GM21423 (cell line): ENCODE results near the gene SARDH.

Source experiments
- ATAC-seq: cut with Tn5 transposase; IDR thresholded peaks from one replicate; pipeline ENCODE4 v1.9.1; 2021; ENCODE audit warnings: mild to moderate bottlenecking, moderate library complexity; ENCODE audit not compliant: unreplicated experiment

Gene SARDH

DNA sequence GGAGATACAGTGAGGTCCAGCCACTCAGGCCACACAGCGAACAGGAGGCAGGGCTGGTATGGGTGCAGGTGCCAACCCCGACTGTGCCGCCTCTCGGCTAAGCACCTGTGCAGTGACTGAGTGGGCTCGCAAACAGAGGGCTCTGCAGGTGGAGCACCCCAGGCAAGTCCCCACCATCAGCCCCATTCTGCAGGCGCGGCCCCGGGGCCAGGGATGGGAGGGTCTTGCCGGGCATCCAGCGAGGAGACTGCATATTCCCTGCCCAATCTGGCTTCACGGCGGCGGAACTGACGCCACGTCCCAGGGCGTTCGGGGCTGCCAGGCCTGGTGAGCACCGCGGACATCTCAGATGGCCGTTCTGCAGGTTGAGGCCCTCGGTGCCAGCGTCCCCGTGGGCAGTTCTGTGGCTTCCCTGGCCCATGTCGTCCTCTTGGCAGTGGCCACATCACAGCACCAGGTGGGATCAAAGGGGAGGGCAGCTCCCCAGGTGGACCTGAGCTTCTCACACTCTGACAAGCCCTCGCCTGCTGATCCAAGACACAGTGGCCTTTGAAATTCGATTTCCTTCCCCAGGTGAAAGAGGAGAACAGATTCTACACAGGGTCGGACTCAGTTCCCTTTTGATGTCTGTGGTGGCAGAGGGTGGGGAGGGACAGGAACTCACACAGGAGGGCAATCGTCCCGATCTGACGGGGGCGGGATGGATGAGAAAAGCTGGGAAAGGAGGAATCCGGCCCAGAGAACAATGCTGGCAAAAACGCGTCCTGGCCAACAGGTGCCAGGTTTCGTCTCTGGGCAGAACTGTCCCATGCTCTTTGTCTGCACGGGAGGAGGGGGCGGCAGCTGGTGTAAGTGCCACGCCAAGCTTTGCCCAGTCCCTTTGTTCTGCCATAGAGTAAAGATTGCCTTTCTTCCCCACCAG lies 83.2 kb downstream of the SARDH start:
- no peak for ATAC-seq

DNA sequence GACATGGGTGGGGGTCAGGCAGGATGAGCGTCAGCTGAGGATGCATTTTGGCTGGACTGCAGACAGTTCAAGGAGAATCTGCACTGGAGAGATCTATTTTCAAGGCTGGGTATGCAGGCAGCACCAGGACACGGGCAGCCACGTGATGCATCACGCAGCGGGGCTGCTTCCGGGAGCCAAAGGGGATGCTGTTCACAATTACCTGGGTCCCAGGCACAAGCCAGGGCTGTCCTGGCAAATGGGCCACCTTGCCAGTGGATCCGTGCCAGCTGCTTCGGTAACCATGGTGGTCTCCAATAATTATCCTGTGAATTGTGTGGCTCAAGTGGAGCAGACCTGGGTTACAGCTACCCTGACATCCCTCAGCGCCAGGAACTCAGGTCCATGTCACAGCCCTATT lies 84.5 kb downstream of the SARDH start:
- no peak for ATAC-seq

DNA sequence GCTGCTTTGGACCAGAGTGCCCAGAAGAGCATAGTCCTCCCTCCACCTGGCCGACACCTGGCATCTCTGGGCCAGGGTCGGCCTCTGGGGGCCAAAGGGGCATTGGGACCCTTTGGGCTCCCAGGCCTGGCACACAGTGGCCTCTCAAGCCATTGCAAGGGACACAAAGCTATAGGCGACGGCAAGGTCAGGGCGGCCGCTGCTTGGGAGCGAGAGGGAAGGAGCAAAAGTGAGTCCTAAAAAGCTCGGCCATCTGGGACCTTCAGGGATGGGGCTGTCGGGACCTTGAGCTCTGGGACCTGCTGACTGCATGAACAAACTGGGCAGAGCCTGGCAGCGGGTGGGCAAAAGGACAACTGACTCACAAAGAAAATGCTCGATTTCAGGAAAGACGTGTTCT lies 88.1 kb downstream of the SARDH start:
- no peak for ATAC-seq

- no peak for ATAC-seq
Measured at GRCh38 chr9:133649194-133649593, 89.0 kb downstream of the SARDH start.

GRCh38 chr9:133647765-133648469 lies 90.2 kb downstream of the SARDH start:
- no peak for ATAC-seq

DNA sequence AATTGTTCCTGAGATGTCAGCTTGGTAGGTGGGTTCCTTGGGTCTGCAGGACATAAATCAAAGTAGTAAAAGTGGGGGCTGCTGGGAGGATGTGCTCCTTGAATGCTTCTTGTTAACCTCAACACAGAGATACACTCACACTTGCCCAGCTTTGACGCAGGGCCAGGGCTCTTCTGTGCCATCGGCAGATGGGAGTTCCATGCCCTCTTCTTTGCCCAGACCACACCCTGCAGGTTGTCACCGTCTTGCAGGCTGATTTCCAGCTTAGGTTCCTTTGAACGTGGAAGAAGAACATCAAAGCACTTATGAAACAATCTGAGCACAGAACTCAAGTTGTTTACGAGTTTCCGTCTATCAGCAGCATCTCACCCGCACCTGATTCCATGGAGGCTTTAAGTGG lies 91.0 kb downstream of the SARDH start:
- no peak for ATAC-seq

DNA sequence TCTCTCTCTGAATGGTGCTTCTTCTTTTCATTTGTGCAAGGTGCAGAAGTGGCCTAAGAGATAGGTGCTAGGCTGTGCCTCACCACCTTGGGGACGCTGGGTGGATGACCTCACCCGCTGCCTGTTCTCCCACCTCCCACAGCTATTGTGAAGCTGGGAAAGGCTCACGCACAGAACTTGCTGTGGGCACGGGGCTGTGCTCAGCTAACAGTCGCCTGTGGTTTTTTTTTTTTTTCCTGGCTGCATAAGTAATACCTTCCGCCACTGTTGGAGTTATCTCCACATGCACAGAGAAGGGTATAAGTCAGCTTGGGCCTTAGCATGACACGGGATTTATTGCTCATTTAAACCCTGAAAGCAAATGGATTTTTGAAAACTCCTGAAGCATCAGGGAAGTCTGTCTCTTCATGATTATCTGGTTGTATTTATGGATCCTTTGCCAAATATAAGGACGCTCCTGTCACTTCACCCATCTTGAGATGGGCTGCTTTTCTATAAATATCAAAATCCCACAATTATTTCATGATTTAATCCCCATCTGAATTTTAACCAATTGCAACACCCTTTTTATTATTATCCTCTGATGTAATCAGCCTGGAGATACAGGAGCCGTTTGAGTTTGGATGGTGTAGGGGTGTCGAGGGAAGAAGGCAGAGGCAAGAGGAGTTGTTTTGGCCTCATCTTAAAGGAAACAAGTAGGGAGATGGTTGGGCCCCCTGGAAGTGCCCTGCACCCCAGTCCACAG lies 93.0 kb downstream of the SARDH start:
- ATAC-seq, result no peak

GRCh38 chr9:133643978-133644760 lies 94.0 kb downstream of the SARDH start:
- ATAC-seq, result no peak

GRCh38 chr9:133643362-133643755 lies 94.8 kb downstream of the SARDH start:
- ATAC-seq, result no peak

DNA sequence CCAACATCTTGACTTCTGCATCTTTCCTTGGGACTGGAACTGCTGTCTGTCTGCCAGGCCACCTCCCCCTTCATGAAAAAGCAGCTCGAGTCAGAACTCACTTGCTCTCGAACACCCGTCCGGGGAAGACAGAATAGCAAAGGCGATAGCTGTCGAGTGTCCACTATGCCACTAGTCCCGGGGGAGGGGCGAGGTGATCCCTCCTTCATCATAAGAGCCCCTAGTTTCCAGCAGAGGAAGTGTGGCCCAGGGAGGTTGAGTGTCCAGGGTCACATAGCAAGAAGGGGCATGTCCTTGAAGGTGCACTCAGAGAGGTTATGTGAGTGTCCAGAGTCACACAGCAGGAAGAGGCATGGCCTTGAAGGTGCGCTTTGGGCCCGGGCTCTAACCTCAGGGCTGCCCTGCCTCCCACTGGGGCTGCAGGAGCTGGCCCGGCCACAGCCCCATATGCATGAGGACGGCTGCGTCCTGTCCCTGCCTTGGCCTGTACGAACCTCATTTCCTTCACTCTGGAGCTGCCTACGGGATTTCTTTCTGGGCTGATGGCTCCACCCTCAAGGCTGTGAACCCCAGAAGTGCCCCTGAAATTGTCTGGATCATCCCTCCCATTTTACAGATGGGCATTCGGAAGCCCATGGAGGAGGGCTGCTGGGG lies 95.3 kb downstream of the SARDH start:
- no peak for ATAC-seq

DNA sequence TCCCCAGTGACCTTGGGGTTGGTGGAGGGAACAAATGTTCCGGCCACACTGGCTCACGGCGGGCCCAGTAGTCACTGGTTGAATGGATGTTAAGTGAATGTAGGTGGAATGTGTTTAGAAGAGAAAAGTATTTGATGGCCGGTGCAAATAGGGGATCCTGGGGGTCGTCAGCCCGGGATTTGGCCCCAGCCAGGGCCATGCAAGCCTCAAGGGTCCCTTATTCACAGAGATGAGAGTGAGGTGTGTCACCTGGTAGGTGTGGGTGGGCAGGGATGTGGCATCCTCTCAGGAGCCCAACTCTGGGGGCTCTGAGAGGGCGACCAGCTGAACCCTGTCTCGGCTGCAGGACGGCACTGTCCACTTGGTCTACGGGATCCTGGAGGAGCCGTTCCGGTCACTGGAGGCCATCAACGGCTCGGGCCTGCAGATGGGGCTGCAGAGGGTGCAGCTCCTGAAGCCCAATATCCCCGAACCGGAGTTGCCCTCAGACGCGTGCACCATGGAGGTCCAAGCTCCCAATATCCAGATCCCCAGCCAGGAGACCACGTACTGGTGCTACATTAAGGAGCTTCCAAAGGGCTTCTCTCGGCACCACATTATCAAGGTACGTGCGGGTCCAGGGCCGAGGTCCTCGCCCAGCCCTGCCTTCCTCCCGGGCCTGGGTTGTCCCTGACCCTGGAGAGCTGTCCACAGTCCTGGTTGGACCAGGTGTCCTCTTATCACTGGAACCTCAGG lies 96.1 kb downstream of the SARDH start:
- no peak for ATAC-seq

GRCh38 chr9:133641396-133641655 lies 96.8 kb downstream of the SARDH start:
- ATAC-seq, result no peak

DNA sequence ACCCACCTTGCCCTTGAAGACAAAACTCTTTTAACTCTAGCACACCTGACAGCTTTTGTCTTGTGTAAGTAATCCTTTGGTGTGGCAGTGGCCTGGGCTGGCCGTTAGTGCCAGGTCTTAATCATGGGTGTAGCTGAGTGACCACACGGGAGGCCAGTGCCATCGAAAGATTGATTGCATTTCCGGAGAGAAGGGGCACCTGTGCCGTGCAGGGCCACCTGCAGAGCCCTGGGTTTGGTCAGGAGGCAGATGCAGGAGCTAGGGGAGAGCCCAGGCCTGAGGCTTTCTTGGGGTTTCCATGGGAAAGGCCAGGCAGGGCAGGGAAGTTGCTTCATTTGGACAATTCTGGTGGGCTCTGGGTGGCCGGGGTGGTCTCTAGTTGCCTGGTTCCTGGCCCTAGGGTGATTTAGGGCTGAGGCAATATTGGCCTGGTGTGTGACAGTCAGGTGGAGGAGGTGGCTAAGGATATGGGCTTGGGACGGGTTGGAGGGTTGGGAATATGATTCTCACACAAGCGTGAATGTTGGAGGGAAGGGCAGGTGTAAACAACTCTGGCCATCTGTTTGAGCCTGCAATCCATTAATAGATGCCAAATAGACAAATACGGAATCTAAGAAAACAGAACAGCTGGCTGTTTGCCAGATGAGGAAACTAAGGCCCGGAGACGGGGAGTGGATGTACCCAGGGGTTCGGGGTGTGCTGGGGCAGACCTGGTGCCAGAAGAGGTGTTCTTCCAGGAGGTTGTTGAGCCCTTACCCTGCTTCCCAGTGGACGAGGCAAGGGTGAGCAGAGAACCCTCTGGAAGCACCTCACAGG lies 97.4 kb downstream of the SARDH start:
- ATAC-seq, result no peak

- no peak for ATAC-seq
Measured at GRCh38 chr9:133640160-133640559, 98.0 kb downstream of the SARDH start.

DNA sequence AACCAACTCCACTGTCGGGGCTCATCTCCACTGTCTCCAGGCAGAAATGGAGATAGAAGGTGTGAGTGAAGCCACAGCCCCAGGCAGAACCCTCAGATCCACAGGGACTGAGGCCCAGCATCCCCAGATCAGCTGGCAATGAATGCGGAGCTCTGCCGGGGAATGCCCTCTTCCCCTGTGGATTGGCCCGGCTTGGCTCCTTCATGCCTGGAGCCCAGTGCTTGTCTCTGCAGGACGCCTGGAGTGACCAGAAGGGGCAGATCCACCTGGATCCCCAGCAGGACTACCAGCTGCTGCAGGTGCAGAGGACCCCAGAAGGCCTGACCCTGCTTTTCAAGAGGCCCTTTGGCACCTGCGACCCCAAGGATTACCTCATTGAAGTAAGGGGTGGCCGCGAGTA lies 98.5 kb downstream of the SARDH start:
- ATAC-seq, result no peak

GRCh38 chr9:133638711-133639110 lies 99.4 kb downstream of the SARDH start:
- no peak for ATAC-seq

- ATAC-seq, result no peak
Measured at GRCh38 chr9:133638076-133638475, 100.1 kb downstream of the SARDH start.

- ATAC-seq, result no peak
Measured at GRCh38 chr9:133637451-133638055, 100.6 kb downstream of the SARDH start.

- ATAC-seq, result no peak
Measured at GRCh38 chr9:133636902-133637301, 101.2 kb downstream of the SARDH start.
